Caco-2 (cell line): ENCODE measurements around the gene DKKL1. TPM values are rescaled to one million over a fixed set of nuclear protein-coding genes. Genes with fewer than 3 reads are reported as not detected.
A peak's percentile ranks its signal among the peaks of the same experiment; 100 is the strongest.

Experiments used
- BruUV-seq: library from RNA; stranded (reverse); fragments of 400-500 nt; replicated peaks from 2 replicates; lab custom pipeline; 2021; lab: Mats Ljungman, UMichigan
- CTCF ChIA-PET: fragments of 300-600 bp; sonication (Branson Sonifier 250); formaldehyde crosslinking; loops from one replicate; lab custom pipeline; 2022; ENCODE audit warnings: antibody characterized with exemption; lab: Charles Lee
- POLR2A ChIA-PET: fragments of 300-600 bp; sonication (Branson Sonifier 250); formaldehyde crosslinking; loops from one replicate; lab custom pipeline; 2022; ENCODE audit warnings: antibody characterized with exemption; lab: Charles Lee
- DNase-seq, 2 experiments: peaks; one replicate each; pipeline versions ENCODE4 v3.0.0 to v3.0.0-alpha.2; 2020 to 2022
- H3K27me3 ChIP-seq: replicated peaks from 2 replicates; pipeline ENCODE4 v1.6.0; 2011; ENCODE audit warnings: low read length; ENCODE audit not compliant: control insufficient read depth, insufficient read depth
- H3K36me3 ChIP-seq: 2 replicates; pipeline ENCODE4 v1.5.1; 2011; ENCODE audit warnings: low read length; ENCODE audit not compliant: control insufficient read depth, insufficient read depth
- H3K4me1 ChIP-seq: fragments of 250-450 bp; sonication (Bioruptor Pico); 2 replicates; pipeline ENCODE4 v1.5.1; 2020; ENCODE audit warnings: mild to moderate bottlenecking
- H3K4me3 ChIP-seq: 2 replicates; pipeline ENCODE4 v1.5.1; 2011; ENCODE audit warnings: low read depth, mild to moderate bottlenecking, control low read depth, low read length
- H3K9me3 ChIP-seq: fragments of 250-450 bp; sonication (Bioruptor Pico); 2 replicates; pipeline ENCODE4 v1.5.1; 2020; ENCODE audit warnings: mild to moderate bottlenecking, moderate library complexity
- H3K27ac Mint-ChIP-seq: one replicate; pipeline ENCODE4 v1.8.0; 2022; ENCODE audit warnings: mixed read lengths; ENCODE audit not compliant: unreplicated experiment
- H3K27me3 Mint-ChIP-seq: one replicate; pipeline ENCODE4 v1.8.0; 2022; ENCODE audit warnings: mixed read lengths; ENCODE audit not compliant: insufficient read depth, unreplicated experiment
- H3K36me3 Mint-ChIP-seq: one replicate; pipeline ENCODE4 v1.8.0; 2022; ENCODE audit warnings: mild to moderate bottlenecking, mixed read lengths; ENCODE audit not compliant: insufficient read depth, unreplicated experiment
- H3K4me1 Mint-ChIP-seq: one replicate; pipeline ENCODE4 v1.8.0; 2022; ENCODE audit warnings: low read depth, mixed read lengths; ENCODE audit not compliant: unreplicated experiment
- H3K4me3 Mint-ChIP-seq: one replicate; pipeline ENCODE4 v1.8.0; 2022; ENCODE audit warnings: mild to moderate bottlenecking, moderate library complexity, mixed read lengths; ENCODE audit not compliant: unreplicated experiment
- H3K9me3 Mint-ChIP-seq: one replicate; pipeline ENCODE4 v1.8.0; 2022; ENCODE audit warnings: mixed read lengths; ENCODE audit not compliant: unreplicated experiment
- intact Hi-C: fragments of 100-400 bp; cut with micrococcal nuclease; formaldehyde crosslinking; loops from one replicate; pipeline ENCODE4 v1.10.0; 2022; ENCODE audit not compliant: unreplicated experiment
- total RNA-seq: library from RNA; stranded (reverse); gene quantifications from 2 replicates; pipeline ENCODE4 v1.2.3, GENCODE V29; 2022
- TF ChIP-seq, protein P1 (sequence below), 2 experiments: fragments of 200-600 bp in 1 of 2; IDR thresholded peaks; 1 replicate in 1 of 2; 2 replicates in 1 of 2; pipeline versions ENCODE4 v1.5.1 to v1.8.0; 2011 to 2022; ENCODE audit warnings: antibody characterized with exemption in 1 of 2, control low read depth in 1 of 2, inconsistent platforms in 1 of 2, low read depth in 1 of 2, low read length in 1 of 2, mild to moderate bottlenecking in 1 of 2, moderate library complexity in 1 of 2; ENCODE audit not compliant: insufficient read depth in 1 of 2, severe bottlenecking in 1 of 2, unreplicated experiment in 1 of 2

The DKKL1 gene
- total RNA-seq, 1 experiment from 2014 or later, result not detected

GRCh38 chr19:49355909-49356353, 7.7 kb upstream of the DKKL1 start:
- H3K27ac Mint-ChIP-seq, result no peak overlapping the region
- no peaks in the 10 kb centered on the region for H3K27me3 ChIP-seq
- H3K4me3 ChIP-seq, result no peak overlapping the region
- no peaks in the 10 kb centered on the region for H3K36me3 ChIP-seq
- H3K9me3 Mint-ChIP-seq, result no peaks in the 10 kb centered on the region
- no peak overlapping the region for H3K4me3 Mint-ChIP-seq
- intact Hi-C loops, result no loop called here
- H3K36me3 Mint-ChIP-seq, result no peaks in the 10 kb centered on the region
- no peak for DNase-seq
- peaks cover 6% of the 10 kb centered on the region for H3K4me1 Mint-ChIP-seq
- no peaks in the 10 kb centered on the region for H3K4me1 ChIP-seq
- TF ChIP-seq, protein P1, sequence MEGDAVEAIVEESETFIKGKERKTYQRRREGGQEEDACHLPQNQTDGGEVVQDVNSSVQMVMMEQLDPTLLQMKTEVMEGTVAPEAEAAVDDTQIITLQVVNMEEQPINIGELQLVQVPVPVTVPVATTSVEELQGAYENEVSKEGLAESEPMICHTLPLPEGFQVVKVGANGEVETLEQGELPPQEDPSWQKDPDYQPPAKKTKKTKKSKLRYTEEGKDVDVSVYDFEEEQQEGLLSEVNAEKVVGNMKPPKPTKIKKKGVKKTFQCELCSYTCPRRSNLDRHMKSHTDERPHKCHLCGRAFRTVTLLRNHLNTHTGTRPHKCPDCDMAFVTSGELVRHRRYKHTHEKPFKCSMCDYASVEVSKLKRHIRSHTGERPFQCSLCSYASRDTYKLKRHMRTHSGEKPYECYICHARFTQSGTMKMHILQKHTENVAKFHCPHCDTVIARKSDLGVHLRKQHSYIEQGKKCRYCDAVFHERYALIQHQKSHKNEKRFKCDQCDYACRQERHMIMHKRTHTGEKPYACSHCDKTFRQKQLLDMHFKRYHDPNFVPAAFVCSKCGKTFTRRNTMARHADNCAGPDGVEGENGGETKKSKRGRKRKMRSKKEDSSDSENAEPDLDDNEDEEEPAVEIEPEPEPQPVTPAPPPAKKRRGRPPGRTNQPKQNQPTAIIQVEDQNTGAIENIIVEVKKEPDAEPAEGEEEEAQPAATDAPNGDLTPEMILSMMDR (IDR thresholded peaks at IDR 0.05; ENCODE audit: insufficient read depth in 1 of 2, low read depth in 1 of 2, low read length in 1 of 2, severe bottlenecking in 1 of 2, unreplicated experiment in 1 of 2), result no peak
- no peaks in the 10 kb centered on the region for H3K9me3 ChIP-seq
- no TSS peak for BruUV-seq
- ChIA-PET CTCF (no interaction called here), POLR2A (no interaction called here)
- H3K27me3 Mint-ChIP-seq, result no peaks in the 10 kb centered on the region

GRCh38 chr19:49356382-49356781, 7.3 kb upstream of the DKKL1 start:
- H3K9me3 ChIP-seq, result no peaks in the 10 kb centered on the region
- no peak overlapping the region for H3K4me3 ChIP-seq
- intact Hi-C loops, result no loop called here
- Mint-ChIP-seq H3K9me3 (no peaks in the 10 kb centered on the region), H3K4me3 (no peak overlapping the region), H3K36me3 (no peaks in the 10 kb centered on the region), H3K27me3 (no peaks in the 10 kb centered on the region), H3K4me1 (peaks cover 10% of the 10 kb centered on the region), H3K27ac (peak overlapping the region; percentile 8)
- ChIA-PET POLR2A (no interaction called here), CTCF (no interaction called here)
- no peaks in the 10 kb centered on the region for H3K36me3 ChIP-seq
- BruUV-seq, result no TSS peak
- no peaks in the 10 kb centered on the region for H3K27me3 ChIP-seq
- H3K4me1 ChIP-seq, result no peaks in the 10 kb centered on the region
- TF ChIP-seq, protein P1 (IDR thresholded peaks at IDR 0.05; ENCODE audit: insufficient read depth in 1 of 2, low read depth in 1 of 2, low read length in 1 of 2, severe bottlenecking in 1 of 2, unreplicated experiment in 1 of 2), result no peak
- no peak for DNase-seq

DNA sequence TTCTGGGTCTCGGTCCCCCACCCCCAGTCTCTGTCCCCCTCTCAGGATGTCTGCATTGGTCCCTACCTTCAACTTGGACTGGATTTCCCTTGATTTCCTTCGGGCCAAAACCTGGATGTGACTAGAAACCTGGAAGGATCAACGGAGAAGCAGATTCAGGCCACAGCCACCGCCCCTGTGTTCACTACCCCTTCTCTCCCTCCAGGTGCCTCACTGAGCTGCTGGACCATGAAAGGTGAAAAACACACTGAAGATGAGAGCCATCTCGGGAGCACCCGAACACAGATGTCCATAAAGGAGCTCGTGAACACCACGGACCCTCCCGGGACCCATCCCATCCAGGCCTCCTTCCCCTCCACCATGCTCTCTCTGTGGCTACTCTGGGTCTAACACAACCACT, 6.5 kb upstream of the DKKL1 start:
- DNase-seq, result no peak
- TF ChIP-seq, protein P1 (IDR thresholded peaks at IDR 0.05; ENCODE audit: insufficient read depth in 1 of 2, low read depth in 1 of 2, low read length in 1 of 2, severe bottlenecking in 1 of 2, unreplicated experiment in 1 of 2), result no peak
- CTCF ChIA-PET, result no interaction called here
- no peaks in the 10 kb centered on the region for H3K9me3 ChIP-seq
- Mint-ChIP-seq H3K4me1 (peaks cover 11% of the 10 kb centered on the region), H3K36me3 (no peaks in the 10 kb centered on the region), H3K27ac (peak overlapping the region; percentile 8), H3K9me3 (no peaks in the 10 kb centered on the region), H3K27me3 (no peaks in the 10 kb centered on the region), H3K4me3 (no peak overlapping the region)
- no peak overlapping the region for H3K4me3 ChIP-seq
- no TSS peak for BruUV-seq
- no peaks in the 10 kb centered on the region; the same call in 1 of the 2 replicates for H3K27me3 ChIP-seq
- intact Hi-C loops, result no loop called here
- no peaks in the 10 kb centered on the region for H3K4me1 ChIP-seq
- POLR2A ChIA-PET, result no interaction called here
- no peaks in the 10 kb centered on the region for H3K36me3 ChIP-seq
